ENCODE measurements around the gene MAP2K6. TPM values are rescaled to one million over a fixed set of nuclear protein-coding genes. Genes with fewer than 3 reads are reported as not detected.

MAP2K6 gene
- total and polyA plus RNA-seq, 10 of the 15 experiments (the other 5 are each of a cell fraction or from before 2014, with no cell fraction given): 15.6 to 70.3 (median 22.9) TPM

DNA sequence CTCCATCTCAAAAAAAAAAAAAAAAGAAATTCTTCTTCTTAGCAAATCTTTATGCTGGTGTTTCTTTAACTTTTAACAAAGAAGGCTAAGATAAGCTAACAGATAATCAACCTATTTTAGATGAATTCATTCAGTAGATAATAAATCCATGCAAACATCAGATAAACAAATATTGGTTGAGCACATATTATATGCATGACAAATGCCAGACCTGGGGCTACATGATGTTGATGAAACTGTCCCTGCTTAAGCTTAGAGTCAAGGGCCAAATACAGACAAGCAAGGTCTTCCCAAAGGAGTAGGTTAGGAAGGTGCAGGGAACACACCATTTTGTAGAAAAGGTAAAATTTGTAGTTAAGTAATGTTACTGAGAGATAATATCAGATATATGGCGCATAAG is 6.7 kb upstream of the MAP2K6 start (continued):
- TF ChIP-seq ASH2L (IDR thresholded peaks at IDR 0.05; ENCODE audit: borderline replicate concordance, low read depth) (no peak), RFX5 (IDR thresholded peaks at IDR 0.05; ENCODE audit: low read depth, low read length) (no peak), NR2F1 (conservative IDR thresholded peaks at IDR 0.05) (no peak), CHD2 (IDR thresholded peaks at IDR 0.05; ENCODE audit: borderline replicate concordance, low read depth, low read length) (no peak)

- 58% methylated on average over 2 of the region's 2 CpGs for WGBS (ENCODE audit: insufficient coverage, insufficient replicate concordance, low lambda C conversion rate, missing lambda C conversion rate)
- Histone ChIP-seq H3K36me3 (ENCODE audit: control insufficient read depth in 2 of 2, insufficient read depth in 2 of 2, low read length in 1 of 2) (no peaks in the 10 kb centered on the region), H3K9ac (ENCODE audit: control insufficient read depth, insufficient read depth, low read length) (no peak overlapping the region), H3K27me3 (replicated peaks in 1 of 2; ENCODE audit: control insufficient read depth in 2 of 2, insufficient read depth in 2 of 2, low read length in 1 of 2) (no peaks in the 10 kb centered on the region), H3K9me3 (replicated peaks; ENCODE audit: control insufficient read depth, insufficient read depth, low read length) (no peaks in the 10 kb centered on the region), H3K4me3 (no peak overlapping the region), H3K4me1 (ENCODE audit: control insufficient read depth, insufficient read depth, low read length) (no peaks in the 10 kb centered on the region), H2AFZ (ENCODE audit: control insufficient read depth, low read depth, low read length) (no peak overlapping the region), H3K4me2 (ENCODE audit: control insufficient read depth, insufficient read depth) (no peak overlapping the region), H4K20me1 (ENCODE audit: control insufficient read depth, insufficient read depth) (no peaks in the 10 kb centered on the region), H3K27ac (ENCODE audit: control insufficient read depth, insufficient read depth) (no peak overlapping the region), H3K79me2 (ENCODE audit: control insufficient read depth, insufficient read depth, low read length) (no peaks in the 10 kb centered on the region; the same call in 1 of the 2 replicates)
- no peak for DNase-seq (ENCODE audit: low read depth, low spot score)
- intact Hi-C loops (cut with micrococcal nuclease; ENCODE audit: unreplicated experiment): no loop called here
- ATAC-seq: no peak
- no peak for FAIRE-seq
- CTCF ChIA-PET: interaction anchor here (1.0 kb wide), 2 partner anchors 14 to 15 kb away, joined by 3 to 5 read pairs; no protein-coding TSS in a partner anchor
- POLR2A ChIA-PET: interaction anchor here (0.7 kb wide), 1 partner anchor 49 kb away, joined by 3 read pairs; no protein-coding TSS in a partner anchor
- SMC1A ChIA-PET (ENCODE audit: uncharacterized antibody, unreplicated experiment): interaction anchor here (0.9 kb wide), 1 partner anchor 145 kb away, joined by 3 read pairs; no protein-coding TSS in a partner anchor
- RAD21 ChIA-PET (ENCODE audit: unreplicated experiment): interaction anchor here (0.7 kb wide), 1 partner anchor 15 kb away, joined by 6 read pairs; no protein-coding TSS in a partner anchor
- in situ Hi-C loops (cut with MboI): no loop called here
- TF ChIP-seq MXI1 (IDR thresholded peaks at IDR 0.05; ENCODE audit: low read depth, low read length): no peak
- TF ChIP-seq POLR2AphosphoS5 (IDR thresholded peaks at IDR 0.05; ENCODE audit: low read length): no peak
- BruUV-seq (replicated peaks): no TSS peak
Measured at GRCh38 chr17:69410671-69411070, 3.8 kb upstream of the MAP2K6 start.

GRCh38 chr17:69411766-69412165 is 2.7 kb upstream of the MAP2K6 start:
- no peak overlapping the region for H3K9ac ChIP-seq (ENCODE audit: control insufficient read depth, insufficient read depth, low read length)
- no peaks in the 10 kb centered on the region for H3K36me3 ChIP-seq (ENCODE audit: control insufficient read depth in 2 of 2, insufficient read depth in 2 of 2, low read length in 1 of 2)
- no peaks in the 10 kb centered on the region for H3K9me3 ChIP-seq (replicated peaks; ENCODE audit: control insufficient read depth, insufficient read depth, low read length)
- ChIA-PET RAD21 (ENCODE audit: unreplicated experiment) (no interaction called here), SMC1A (ENCODE audit: uncharacterized antibody, unreplicated experiment) (interaction anchor here (0.7 kb wide), 1 partner anchor 113 kb away, joined by 4 read pairs; no protein-coding TSS in a partner anchor), CTCF (no interaction called here), POLR2A (no interaction called here)
- intact Hi-C loops (cut with micrococcal nuclease; ENCODE audit: unreplicated experiment) (no loop called here), in situ Hi-C loops (cut with MboI) (no loop called here)
- no peaks in the 10 kb centered on the region for H3K4me1 ChIP-seq (ENCODE audit: control insufficient read depth, insufficient read depth, low read length)
- H4K20me1 ChIP-seq (ENCODE audit: control insufficient read depth, insufficient read depth): no peaks in the 10 kb centered on the region
- FAIRE-seq: no peak
- H3K27me3 ChIP-seq (replicated peaks in 1 of 2; ENCODE audit: control insufficient read depth in 2 of 2, insufficient read depth in 2 of 2, low read length in 1 of 2): no peaks in the 10 kb centered on the region
- no peak for ATAC-seq
- H3K4me3 ChIP-seq: no peak overlapping the region
- H3K4me2 ChIP-seq (ENCODE audit: control insufficient read depth, insufficient read depth): no peak overlapping the region
- H3K27ac ChIP-seq (ENCODE audit: control insufficient read depth, insufficient read depth): no peak overlapping the region
- peaks cover 5% of the 10 kb centered on the region for H3K79me2 ChIP-seq (ENCODE audit: control insufficient read depth, insufficient read depth, low read length)
- WGBS (ENCODE audit: insufficient coverage, insufficient replicate concordance, low lambda C conversion rate, missing lambda C conversion rate): 68% methylated on average over 4 of the region's 4 CpGs
- no TSS peak for BruUV-seq (replicated peaks)
- no peak overlapping the region for H2AFZ ChIP-seq (ENCODE audit: control insufficient read depth, low read depth, low read length)
- no peak for DNase-seq (ENCODE audit: low read depth, low spot score)
- TF ChIP-seq JUNB (IDR thresholded peaks at IDR 0.05): no peak
- no peak for TF ChIP-seq MYC (IDR thresholded peaks at IDR 0.05; ENCODE audit: insufficient read depth, insufficient read length, insufficient replicate concordance, low read length, severe bottlenecking)
- TF ChIP-seq POLR2AphosphoS5 (IDR thresholded peaks at IDR 0.05; ENCODE audit: low read length): no peak
- TF ChIP-seq MYB (IDR thresholded peaks at IDR 0.05; ENCODE audit: borderline replicate concordance, low read depth, low read length): no peak
- no peak for TF ChIP-seq E4F1 (IDR thresholded peaks at IDR 0.05; ENCODE audit: borderline replicate concordance, partially characterized antibody)
